Mesenchymal stem cell (in vitro differentiated cells and primary cell): Measurements from ENCODE around the gene MCAM.

Experiments used
- DNase-seq: peaks from one replicate; pipeline ENCODE4 v3.0.0-alpha.2; 2013
- H2AFZ ChIP-seq: one replicate; pipeline ENCODE4 v1.6.1; 2013; ENCODE audit warnings: low read depth, mild to moderate bottlenecking, control low read depth, inconsistent platforms, low read length, moderate library complexity
- H2AK5ac ChIP-seq: 2 replicates; pipeline ENCODE4 v1.6.1; 2013; ENCODE audit warnings: low read length, moderate library complexity, mild to moderate bottlenecking, inconsistent platforms; ENCODE audit not compliant: severe bottlenecking
- H2BK120ac ChIP-seq: one replicate; pipeline ENCODE4 v1.6.1; 2013; ENCODE audit warnings: low read depth, mild to moderate bottlenecking, inconsistent platforms, low read length, moderate library complexity
- H2BK12ac ChIP-seq, 2 experiments: one replicate each; pipeline ENCODE4 v1.6.1; 2013; ENCODE audit warnings: inconsistent platforms in 2 of 2, low read length in 2 of 2, mild to moderate bottlenecking in 2 of 2, moderate library complexity in 2 of 2, control low read depth in 1 of 2
- H2BK15ac ChIP-seq: one replicate; pipeline ENCODE4 v1.6.1; 2013; ENCODE audit warnings: mild to moderate bottlenecking, low read depth, inconsistent platforms; ENCODE audit not compliant: poor library complexity, severe bottlenecking
- H2BK5ac ChIP-seq: 2 replicates; pipeline ENCODE4 v1.6.1; 2013; ENCODE audit warnings: low read depth, mild to moderate bottlenecking, low read length, control low read depth, inconsistent platforms; ENCODE audit not compliant: poor library complexity, severe bottlenecking
- H3K14ac ChIP-seq, 2 experiments: one replicate each; pipeline ENCODE4 v1.6.1; 2013; ENCODE audit warnings: inconsistent platforms in 2 of 2, low read length in 2 of 2, control low read depth in 1 of 2, mild to moderate bottlenecking in 1 of 2, moderate library complexity in 1 of 2
- H3K18ac ChIP-seq, 2 experiments: one replicate each; pipeline ENCODE4 v1.6.1; 2013; ENCODE audit warnings: inconsistent platforms in 2 of 2, low read length in 2 of 2, control low read depth in 1 of 2, low read depth in 1 of 2, mild to moderate bottlenecking in 1 of 2
- H3K23ac ChIP-seq, 2 experiments: one replicate each; pipeline ENCODE4 v1.6.1; 2013; ENCODE audit warnings: inconsistent platforms in 2 of 2, low read length in 2 of 2, mild to moderate bottlenecking in 2 of 2, moderate library complexity in 2 of 2, control low read depth in 1 of 2
- H3K27ac ChIP-seq: 2 replicates; pipeline ENCODE4 v1.5.1; 2013; ENCODE audit warnings: mild to moderate bottlenecking, moderate library complexity, low read length, control low read depth, inconsistent platforms; ENCODE audit not compliant: poor library complexity, severe bottlenecking
- H3K27me3 ChIP-seq, 2 experiments: 2 replicates each; pipeline versions ENCODE4 v1.6.1 to v1.7.0; 2013; ENCODE audit warnings: low read length in 2 of 2, mild to moderate bottlenecking in 2 of 2, moderate library complexity in 2 of 2, control low read depth in 1 of 2, inconsistent platforms in 1 of 2; ENCODE audit not compliant: control insufficient read depth in 1 of 2, insufficient read depth in 1 of 2
- H3K36me3 ChIP-seq, 2 experiments: 2 replicates each; pipeline versions ENCODE4 v1.6.1 to v1.7.0; 2013; ENCODE audit warnings: low read length in 2 of 2, control low read depth in 1 of 2, inconsistent platforms in 1 of 2, low read depth in 1 of 2, mild to moderate bottlenecking in 1 of 2; ENCODE audit not compliant: insufficient read depth in 2 of 2, control insufficient read depth in 1 of 2
- H3K4ac ChIP-seq, 2 experiments: one replicate each; pipeline ENCODE4 v1.6.1; 2013; ENCODE audit warnings: inconsistent platforms in 2 of 2, low read length in 2 of 2, mild to moderate bottlenecking in 2 of 2, moderate library complexity in 2 of 2, control low read depth in 1 of 2, low read depth in 1 of 2
- H3K4me1 ChIP-seq: 2 replicates; pipeline ENCODE4 v1.6.1; 2013; ENCODE audit warnings: low read depth, low read length, control low read depth; ENCODE audit not compliant: control insufficient read depth, insufficient read depth
- H3K4me2 ChIP-seq: 2 replicates; pipeline ENCODE4 v1.6.1; 2013; ENCODE audit warnings: low read length, mild to moderate bottlenecking, inconsistent platforms; ENCODE audit not compliant: poor library complexity, severe bottlenecking
- H3K4me3 ChIP-seq, 2 experiments: 2 replicates each; pipeline versions ENCODE4 v1.5.1 to v1.7.0; 2013; ENCODE audit warnings: low read length in 2 of 2, mild to moderate bottlenecking in 2 of 2, control low read depth in 1 of 2, low read depth in 1 of 2; ENCODE audit not compliant: insufficient read depth in 1 of 2
- H3K79me1 ChIP-seq: replicated peaks from 2 replicates; pipeline ENCODE4 v1.6.1; 2013; ENCODE audit warnings: mild to moderate bottlenecking, control low read depth, low read length, inconsistent platforms; ENCODE audit not compliant: poor library complexity, severe bottlenecking
- H3K9ac ChIP-seq: 2 replicates; pipeline ENCODE4 v1.7.0; 2013; ENCODE audit warnings: mild to moderate bottlenecking, low read length, moderate library complexity
- H3K9me3 ChIP-seq: 2 replicates; pipeline ENCODE4 v1.7.0; 2013; ENCODE audit warnings: mild to moderate bottlenecking, low read length; ENCODE audit not compliant: control insufficient read depth
- H4K8ac ChIP-seq: one replicate; pipeline ENCODE4 v1.6.1; 2013; ENCODE audit warnings: inconsistent platforms, mild to moderate bottlenecking, low read length, moderate library complexity
- H4K91ac ChIP-seq: one replicate; pipeline ENCODE4 v1.6.1; 2013; ENCODE audit warnings: mild to moderate bottlenecking, low read length, inconsistent platforms
- whole genome bisulfite sequencing: methylation state at CpG from one replicate; pipeline ENCODE4 v1.1.7; 2013; ENCODE audit warnings: mixed read lengths; 5-methylcytosine and 5-hydroxymethylcytosine counted together

The MCAM gene

DNA sequence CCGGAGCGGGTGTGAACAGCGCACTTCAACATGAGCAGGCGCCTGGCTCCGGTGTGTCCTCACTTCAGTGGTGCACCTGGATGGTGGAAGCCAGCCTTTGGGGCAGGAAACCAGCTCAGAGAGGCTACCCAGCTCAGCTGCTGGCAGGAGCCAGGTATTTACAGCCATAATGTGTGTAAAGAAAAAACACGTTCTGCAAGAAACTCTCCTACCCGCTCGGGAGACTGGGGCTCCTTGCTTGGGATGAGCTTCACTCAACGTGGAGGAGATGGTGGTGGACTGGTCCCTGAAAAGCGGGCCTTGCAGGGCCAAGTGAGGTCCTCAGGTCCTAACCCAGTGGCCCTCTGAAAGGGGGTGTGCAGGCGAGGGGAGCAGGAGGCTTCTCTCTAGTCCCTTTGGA is 7.5 kb downstream of the MCAM start:
- no peak for DNase-seq
- Histone ChIP-seq H4K8ac (no peak overlapping the region), H3K4ac (no peak overlapping the region), H3K4me1 (peaks cover 1% of the 10 kb centered on the region), H2BK15ac (no peak overlapping the region), H3K79me1 (peaks cover 4% of the 10 kb centered on the region), H4K91ac (no peak overlapping the region), H3K18ac (no peak overlapping the region), H3K4me3 (no peak overlapping the region), H2BK12ac (no peak overlapping the region), H3K9ac (no peak overlapping the region), H2AFZ (no peak overlapping the region), H3K9me3 (no peaks in the 10 kb centered on the region), H3K36me3 (peaks cover 23 to 63% of the 10 kb centered on the region in 2 experiments), H3K23ac (no peak overlapping the region), H3K4me2 (no peak overlapping the region), H2BK5ac (no peak overlapping the region), H2BK120ac (no peak overlapping the region), H3K27me3 (peaks cover 0 to 10% of the 10 kb centered on the region in 2 experiments), H2AK5ac (no peak overlapping the region), H3K14ac (no peak overlapping the region), H3K27ac (no peak overlapping the region)
- WGBS: 98% methylated on average over 11 of the region's 11 CpGs

DNA sequence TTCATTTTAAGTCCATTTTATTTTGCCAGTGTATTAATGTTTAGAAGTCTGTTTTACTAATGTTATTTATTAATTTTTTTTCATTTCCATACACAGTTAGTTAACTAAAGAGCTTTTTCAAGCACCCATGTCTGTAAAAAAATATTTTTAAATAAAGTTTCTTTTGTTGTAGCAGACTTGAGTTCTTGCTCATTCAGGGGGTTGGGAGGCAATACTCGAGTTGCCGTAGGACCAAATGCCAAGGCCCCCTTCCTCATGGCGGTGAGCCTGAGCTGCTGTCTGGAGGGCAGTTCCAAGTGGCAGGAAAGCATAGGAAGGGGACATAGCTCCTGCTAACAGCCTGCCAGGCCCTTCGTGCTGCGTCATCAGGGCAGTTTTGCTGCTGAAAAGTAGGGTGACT is 9.0 kb downstream of the MCAM start:
- peak overlapping the region; percentile 32 for H4K8ac ChIP-seq
- 96% methylated on average over 5 of the region's 5 CpGs for WGBS
- DNase-seq: no peak
- H3K4me2 ChIP-seq: no peak overlapping the region
- H3K4ac ChIP-seq: no peak overlapping the region
- peaks cover 0 to 9% of the 10 kb centered on the region in 2 experiments for H3K27me3 ChIP-seq
- H3K9me3 ChIP-seq: no peaks in the 10 kb centered on the region
- H2BK15ac ChIP-seq: no peak overlapping the region
- H3K4me3 ChIP-seq: no peak overlapping the region
- H3K79me1 ChIP-seq: peaks cover 1% of the 10 kb centered on the region
- H2AFZ ChIP-seq: no peak overlapping the region
- H3K4me1 ChIP-seq: peaks cover 1% of the 10 kb centered on the region
- H2BK5ac ChIP-seq: no peak overlapping the region
- no peak overlapping the region for H4K91ac ChIP-seq
- no peak overlapping the region for H3K14ac ChIP-seq
- peak overlapping the region; percentile 44 for H2AK5ac ChIP-seq
- no peak overlapping the region for H3K27ac ChIP-seq
- peaks cover 37 to 61% of the 10 kb centered on the region in 2 experiments for H3K36me3 ChIP-seq
- H3K9ac ChIP-seq: no peak overlapping the region
- no peak overlapping the region for H2BK120ac ChIP-seq
- no peak overlapping the region for H3K23ac ChIP-seq
- no peak overlapping the region for H2BK12ac ChIP-seq
- no peak overlapping the region for H3K18ac ChIP-seq

DNA sequence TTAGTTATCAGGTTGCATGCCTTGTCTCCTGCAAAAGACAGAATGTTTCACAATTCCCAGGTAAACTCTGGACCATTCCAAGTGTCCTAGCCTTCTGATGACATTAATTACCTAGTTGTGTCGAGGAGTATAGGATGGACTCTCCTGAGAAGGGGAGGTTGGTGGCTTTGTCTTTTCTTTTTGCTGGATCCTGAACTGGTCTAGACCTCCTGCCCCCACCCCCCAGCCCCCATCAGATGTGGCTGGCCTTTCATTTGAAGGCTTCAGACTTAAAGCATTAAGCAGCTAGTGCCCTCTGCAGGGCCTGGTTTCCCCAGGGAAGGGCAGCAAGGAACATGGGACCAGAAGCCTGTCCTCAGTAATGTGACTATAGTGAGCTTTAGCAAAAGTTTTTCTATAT is 9.7 kb downstream of the MCAM start:
- DNase-seq: no peak
- Histone ChIP-seq H2BK15ac (no peak overlapping the region), H3K36me3 (peaks cover 45 to 57% of the 10 kb centered on the region in 2 experiments), H3K27ac (no peak overlapping the region), H2AFZ (no peak overlapping the region), H3K4me3 (no peak overlapping the region), H3K18ac (peak overlapping the region in 1 of 2 experiments; percentile 18), H2BK120ac (no peak overlapping the region), H3K4me2 (no peak overlapping the region), H2BK5ac (no peak overlapping the region), H2BK12ac (no peak overlapping the region), H3K4ac (no peak overlapping the region), H3K23ac (no peak overlapping the region), H3K9me3 (no peaks in the 10 kb centered on the region), H3K79me1 (peaks cover 1% of the 10 kb centered on the region), H3K9ac (peak overlapping the region; percentile 67), H3K14ac (no peak overlapping the region), H2AK5ac (no peak overlapping the region), H4K91ac (no peak overlapping the region), H4K8ac (no peak overlapping the region), H3K27me3 (peaks cover 0 to 2% of the 10 kb centered on the region in 2 experiments), H3K4me1 (peaks cover 1% of the 10 kb centered on the region)
- no CpG with 5 or more reads among the region's 1 CpG for WGBS

DNA sequence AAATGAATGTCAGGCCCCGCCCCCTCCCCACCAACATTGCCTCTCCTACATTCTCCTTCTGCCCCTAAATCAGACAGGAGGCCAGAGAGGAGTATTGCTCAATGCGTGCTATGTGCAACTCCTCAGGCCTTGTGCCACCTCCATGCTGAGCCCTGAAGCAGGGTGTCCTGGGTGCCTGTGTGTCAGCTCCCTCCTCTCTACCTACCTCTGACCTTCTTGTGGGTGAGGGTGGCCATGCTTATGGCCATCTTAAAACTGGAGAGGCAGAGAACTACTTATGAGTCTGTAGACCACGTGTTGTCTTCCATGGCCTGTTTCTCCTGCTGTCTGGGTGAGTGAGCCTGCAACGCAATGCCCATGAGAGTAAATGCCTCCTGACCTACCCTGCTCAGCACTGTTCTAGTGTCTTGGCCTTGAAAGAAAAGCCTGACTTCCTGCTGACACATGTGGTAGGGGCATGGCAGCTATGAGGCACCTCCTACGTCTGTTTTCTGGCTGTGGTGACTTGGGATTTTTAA is 10.5 kb downstream of the MCAM start:
- Histone ChIP-seq H3K9me3 (no peaks in the 10 kb centered on the region), H4K91ac (peak overlapping the region; percentile 19), H2AK5ac (no peak overlapping the region), H3K4me2 (no peak overlapping the region), H3K18ac (no peak overlapping the region), H2AFZ (no peak overlapping the region), H3K4me3 (peak overlapping the region in 1 of 2 experiments; percentile 23), H3K27ac (no peak overlapping the region), H3K9ac (peak overlapping the region; percentile 67), H4K8ac (no peak overlapping the region), H3K36me3 (peaks cover 53 to 54% of the 10 kb centered on the region in 2 experiments), H2BK120ac (no peak overlapping the region), H2BK5ac (no peak overlapping the region), H3K14ac (no peak overlapping the region), H3K79me1 (peaks cover 5% of the 10 kb centered on the region), H2BK12ac (no peak overlapping the region), H2BK15ac (no peak overlapping the region), H3K27me3 (no peaks in the 10 kb centered on the region), H3K4ac (no peak overlapping the region), H3K4me1 (peaks cover 1% of the 10 kb centered on the region), H3K23ac (no peak overlapping the region)
- 75% methylated on average over 5 of the region's 5 CpGs for WGBS
- DNase-seq: peak; percentile 50
